HG03159 (cell line): ENCODE data around the gene CABP4.

ENCODE experiments used
- ATAC-seq: cut with Tn5 transposase; IDR thresholded peaks from one replicate; pipeline ENCODE4 v1.9.1; 2021; ENCODE audit warnings: mild to moderate bottlenecking, moderate library complexity; ENCODE audit not compliant: unreplicated experiment

Gene CABP4

GRCh38 chr11:67455054-67455453 is at the start of gene CABP4:
Gene CABP4 (plus strand): TSS chr11:67455354. CDS start chr11:67455424, 70 bp downstream.
- no peak for ATAC-seq

DNA sequence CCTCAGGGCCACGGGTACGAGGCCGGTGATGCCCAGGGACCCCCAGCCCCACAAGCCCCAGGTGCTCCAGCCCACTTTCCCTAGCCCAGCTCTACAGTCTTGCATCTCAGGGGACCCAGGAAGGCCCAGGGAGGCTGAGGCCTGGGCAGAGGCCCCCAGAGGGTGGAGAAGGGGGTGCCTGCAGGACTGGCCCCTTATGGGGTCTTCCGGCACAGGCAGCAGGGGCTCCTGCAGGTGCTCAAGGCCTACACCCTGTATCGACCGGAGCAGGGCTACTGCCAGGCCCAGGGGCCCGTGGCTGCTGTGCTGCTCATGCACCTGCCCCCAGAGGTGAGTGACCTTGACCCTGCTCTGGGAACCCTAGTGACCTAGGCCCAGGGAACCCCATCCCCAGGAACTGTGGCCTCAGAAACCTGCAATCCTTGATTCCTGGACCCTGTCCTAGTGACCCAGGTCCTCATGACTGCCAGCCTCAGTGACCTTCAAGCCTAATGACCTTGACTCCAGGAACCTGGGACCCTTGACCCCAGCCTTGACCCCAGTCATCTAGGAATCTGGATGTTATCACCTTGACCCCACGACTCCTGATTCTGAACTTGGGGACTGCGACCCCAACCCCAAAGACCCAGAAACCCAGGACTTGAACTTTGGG is 49.3 kb upstream of the CABP4 start:
- ATAC-seq = no peak

- no peak for ATAC-seq
Measured at GRCh38 chr11:67406420-67406968, 48.7 kb upstream of the CABP4 start.

GRCh38 chr11:67406969-67407687 is 48.0 kb upstream of the CABP4 start:
- no peak for ATAC-seq

GRCh38 chr11:67407688-67408163 is 47.4 kb upstream of the CABP4 start:
- no peak for ATAC-seq

- no peak for ATAC-seq
Measured at GRCh38 chr11:67408437-67409200, 46.5 kb upstream of the CABP4 start.

GRCh38 chr11:67409261-67409666 is 45.9 kb upstream of the CABP4 start:
- ATAC-seq = no peak

GRCh38 chr11:67409781-67410368 is 45.3 kb upstream of the CABP4 start:
- no peak for ATAC-seq

GRCh38 chr11:67410369-67410831 is 44.8 kb upstream of the CABP4 start:
- no peak for ATAC-seq

DNA sequence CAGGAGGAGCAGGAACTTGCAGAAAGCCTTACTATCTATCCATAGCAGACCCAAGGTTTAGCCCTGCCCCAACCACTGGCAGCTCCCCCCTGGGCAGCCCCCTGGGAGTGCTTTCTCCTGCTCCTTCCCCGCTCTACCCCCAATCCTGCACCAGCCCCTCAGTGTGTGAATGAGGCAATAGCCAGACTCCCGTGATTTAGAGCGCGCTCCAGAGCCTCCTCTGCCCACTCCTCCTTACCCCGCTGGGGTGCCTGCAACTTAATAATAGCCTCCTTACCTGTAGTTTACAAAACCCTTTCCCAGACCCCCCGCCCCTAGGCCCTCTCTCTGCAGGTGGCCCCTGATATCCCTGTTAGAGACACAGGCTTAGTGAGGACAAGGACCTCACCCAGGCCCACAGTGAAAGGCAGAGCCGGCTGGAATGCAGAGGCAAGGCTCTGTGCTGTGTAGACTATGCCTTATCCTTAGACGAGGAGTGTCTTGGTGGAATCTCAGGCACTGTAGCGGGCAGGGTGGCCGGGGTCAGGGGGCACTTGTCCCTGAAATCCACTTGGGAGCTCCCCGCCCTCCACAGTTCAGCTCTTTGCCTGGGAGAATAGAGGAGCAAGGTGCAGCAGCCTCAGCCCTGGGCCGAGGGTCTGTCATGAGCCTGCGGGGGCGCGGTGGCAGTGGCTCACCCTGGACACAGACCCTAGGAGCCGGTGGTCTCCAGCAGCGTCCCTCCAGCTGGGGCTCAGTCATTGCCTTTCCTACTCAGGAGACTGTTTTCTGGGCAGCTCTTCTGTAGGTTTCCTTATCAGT is 44.0 kb upstream of the CABP4 start:
- no peak for ATAC-seq

- ATAC-seq = no peak
Measured at GRCh38 chr11:67411785-67412152, 43.4 kb upstream of the CABP4 start.

DNA sequence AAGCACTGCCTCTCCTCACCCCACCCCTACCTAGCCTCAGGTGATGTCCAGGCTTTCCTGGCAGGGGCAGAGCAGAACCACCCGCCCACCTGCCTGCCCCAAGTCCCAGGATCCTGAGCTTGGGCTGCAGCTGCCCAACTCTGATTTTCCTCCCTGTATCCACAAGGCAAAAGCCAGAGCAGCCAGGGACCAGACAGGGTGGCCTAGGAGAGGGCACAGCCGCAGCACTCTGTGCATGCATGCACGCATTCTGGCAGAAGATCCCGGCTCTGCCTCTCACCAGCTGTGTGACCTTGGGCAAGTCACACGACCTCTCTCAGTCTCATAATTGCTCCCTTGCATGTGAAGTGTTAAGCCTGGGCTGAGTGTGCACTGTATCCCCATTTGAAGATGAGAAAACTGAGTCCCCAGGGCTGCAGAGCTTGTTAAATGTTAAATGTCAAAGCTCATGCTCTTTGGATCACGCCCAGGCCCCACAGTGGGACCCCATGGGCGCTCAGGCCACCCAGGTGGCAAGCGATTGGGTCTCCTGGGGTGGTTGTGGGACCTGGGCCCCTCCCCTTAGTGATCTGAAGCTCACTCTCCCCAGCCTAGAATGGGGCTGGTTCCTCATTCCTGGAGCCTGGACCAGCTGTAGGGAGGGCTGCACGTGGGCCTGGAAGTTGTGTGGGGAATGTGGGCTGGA is 42.5 kb upstream of the CABP4 start:
- no peak for ATAC-seq

- no peak for ATAC-seq
Measured at GRCh38 chr11:67413266-67413849, 41.8 kb upstream of the CABP4 start.

- ATAC-seq = no peak
Measured at GRCh38 chr11:67415501-67416304, 39.5 kb upstream of the CABP4 start, which contains the start of gene CARNS1. Gene CARNS1 (plus strand): TSS chr11:67415678. CDS start chr11:67416200, 522 bp downstream.

GRCh38 chr11:67416416-67417335 is 38.5 kb upstream of the CABP4 start:
- no peak for ATAC-seq

GRCh38 chr11:67417425-67417824 is 37.7 kb upstream of the CABP4 start:
- ATAC-seq = no peak
